ENCODE measurements around the gene ACOX2. TPM values are rescaled to one million over a fixed set of nuclear protein-coding genes. Genes with fewer than 3 reads are reported as not detected.

ACOX2 gene
- total and polyA plus RNA-seq, 2 of the 8 experiments (the other 6 are each of a cell fraction or from before 2014, with no cell fraction given): 3.2 to 9.2 TPM

DNA sequence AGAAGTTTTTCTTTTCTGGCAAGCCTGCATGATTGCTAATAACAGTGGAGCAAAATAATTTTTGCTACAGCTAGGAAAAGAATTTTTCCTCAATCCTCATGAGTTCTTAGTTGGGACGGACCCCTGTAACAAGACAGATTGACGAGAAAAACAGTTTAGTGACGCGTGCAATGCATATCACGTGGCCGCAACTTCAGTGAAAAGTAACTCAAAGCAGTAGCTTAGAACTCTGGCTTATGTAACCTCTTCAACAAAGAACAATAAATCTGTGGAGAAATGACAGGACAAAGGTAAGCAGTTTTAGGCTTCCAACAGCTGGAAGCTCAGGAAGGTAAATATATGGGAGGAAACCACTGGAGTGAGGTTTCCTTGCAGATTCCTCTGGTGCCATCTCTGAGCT, 20.5 kb upstream of the ACOX2 start (continued):
- TF ChIP-seq HDAC2 (IDR thresholded peaks at IDR 0.05; ENCODE audit: borderline replicate concordance in 1 of 2, low read depth in 2 of 2, low read length in 2 of 2): no peak

Data from H1 (cell line).